Measurements from ENCODE around the gene TMEM259. TPM values are rescaled to one million over a fixed set of nuclear protein-coding genes. Genes with fewer than 3 reads are reported as not detected.
A peak's percentile ranks its signal among the peaks of the same experiment; 100 is the strongest.

TMEM259 gene
- total and polyA plus RNA-seq, 9 of the 15 experiments (the other 6 are each of a cell fraction or from before 2014, with no cell fraction given) = 0.52 to 231 (median 63.6) TPM

DNA sequence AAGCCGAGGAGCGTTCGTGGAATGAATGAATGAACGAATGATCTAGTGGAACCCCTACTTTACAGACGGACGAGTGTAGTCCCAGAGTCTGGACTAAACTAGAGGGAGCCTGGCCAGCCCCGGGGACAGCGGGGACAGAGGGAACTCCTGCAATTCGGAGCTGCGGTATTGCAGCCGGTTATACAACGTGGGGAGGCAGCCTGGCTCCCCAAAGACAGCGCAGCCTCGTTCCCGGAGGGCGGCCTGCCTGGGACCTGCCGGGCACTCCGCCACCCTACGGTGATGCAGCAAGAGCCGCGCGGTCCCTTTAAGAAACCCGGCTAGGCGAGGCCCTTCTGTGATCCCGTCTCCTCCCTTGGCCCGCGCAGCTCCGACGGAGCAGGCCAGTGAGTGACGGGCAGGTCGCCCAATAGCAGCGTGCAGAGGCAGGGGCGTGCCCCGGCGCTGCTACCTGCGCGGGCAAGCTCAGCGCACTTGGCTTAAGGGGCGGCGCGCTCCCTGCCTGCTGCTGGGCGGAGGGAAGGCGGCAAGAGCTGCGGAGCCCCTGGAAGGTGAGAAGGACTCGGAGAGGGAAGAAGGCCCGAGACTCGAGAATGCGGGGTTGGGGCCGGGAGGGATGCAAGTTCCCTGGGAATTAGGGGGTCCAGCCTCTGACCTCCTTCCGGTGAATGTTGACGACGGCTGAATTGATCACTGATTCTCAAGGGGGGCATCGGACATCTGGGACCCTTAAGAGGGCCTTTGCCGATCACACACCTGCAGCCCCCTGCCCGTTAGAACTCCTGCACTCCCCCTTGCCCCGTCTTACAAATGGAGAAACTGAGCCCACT is 18.9 kb upstream of the TMEM259 start, which contains the start of gene ABCA7 (continued):
- TF ChIP-seq POLR2AphosphoS5 (IDR thresholded peaks at IDR 0.05; ENCODE audit: control insufficient read depth, insufficient read depth, low read depth, low read length) (no peak; the same call in 1 of the 2 replicates), TCF7 (IDR thresholded peaks at IDR 0.05; ENCODE audit: borderline replicate concordance) (no peak), RBM14 (IDR thresholded peaks at IDR 0.05; ENCODE audit: borderline replicate concordance, insufficient read depth, low read depth, low read length) (no peak), ETS2 (tag; IDR thresholded peaks at IDR 0.05; ENCODE audit: borderline replicate concordance, poor library complexity, severe bottlenecking) (no peak), JUN (IDR thresholded peaks at IDR 0.05; ENCODE audit: borderline replicate concordance, low read depth, low read length) (no peak), JUN (CRISPR knock-in tag; IDR thresholded peaks at IDR 0.05; ENCODE audit: borderline replicate concordance) (no peak), ATF4 (CRISPR knock-in tag; IDR thresholded peaks at IDR 0.05) (no peak), BRF1 (IDR thresholded peaks at IDR 0.05; ENCODE audit: borderline replicate concordance, extremely low read depth, insufficient read length) (no peak), RCOR1 (IDR thresholded peaks at IDR 0.05; ENCODE audit: borderline replicate concordance in 1 of 2, low read depth in 2 of 2, low read length in 2 of 2) (0 out of 4 replicates have a peak, but pooled peaks of 1 of the 2 experiments have one; percentile 49), ZNF212 (CRISPR knock-in tag; IDR thresholded peaks at IDR 0.05) (no peak), ZNF518B (CRISPR knock-in tag; IDR thresholded peaks at IDR 0.05) (no peak), GABPA (tag; conservative IDR thresholded peaks at IDR 0.05; ENCODE audit: low read depth) (peak; percentile 62; the same call in 1 of the 2 replicates), L3MBTL2 (IDR thresholded peaks at IDR 0.05) (peak; percentile 73), RBM22 (IDR thresholded peaks at IDR 0.05; ENCODE audit: low read depth, low read length, poor library complexity, severe bottlenecking) (peak; percentile 65), CEBPG (CRISPR knock-in tag; IDR thresholded peaks at IDR 0.05) (no peak), CEBPG (tag; conservative IDR thresholded peaks at IDR 0.05 in 1 of 2, IDR thresholded peaks at IDR 0.05 in 1 of 2) (no peak), SNIP1 (IDR thresholded peaks at IDR 0.05; ENCODE audit: low read depth) (no peak), ZNF41 (CRISPR knock-in tag; conservative IDR thresholded peaks at IDR 0.05) (no peak), DNMT1 (IDR thresholded peaks at IDR 0.05) (no peak), TGIF2 (CRISPR knock-in tag; IDR thresholded peaks at IDR 0.05) (no peak), GATAD2A (IDR thresholded peaks at IDR 0.05) (no peak), MCM3 (IDR thresholded peaks at IDR 0.05) (no peak)
- TF ChIP-seq, protein P1, sequence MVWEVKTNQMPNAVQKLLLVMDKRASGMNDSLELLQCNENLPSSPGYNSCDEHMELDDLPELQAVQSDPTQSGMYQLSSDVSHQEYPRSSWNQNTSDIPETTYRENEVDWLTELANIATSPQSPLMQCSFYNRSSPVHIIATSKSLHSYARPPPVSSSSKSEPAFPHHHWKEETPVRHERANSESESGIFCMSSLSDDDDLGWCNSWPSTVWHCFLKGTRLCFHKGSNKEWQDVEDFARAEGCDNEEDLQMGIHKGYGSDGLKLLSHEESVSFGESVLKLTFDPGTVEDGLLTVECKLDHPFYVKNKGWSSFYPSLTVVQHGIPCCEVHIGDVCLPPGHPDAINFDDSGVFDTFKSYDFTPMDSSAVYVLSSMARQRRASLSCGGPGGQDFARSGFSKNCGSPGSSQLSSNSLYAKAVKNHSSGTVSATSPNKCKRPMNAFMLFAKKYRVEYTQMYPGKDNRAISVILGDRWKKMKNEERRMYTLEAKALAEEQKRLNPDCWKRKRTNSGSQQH (CRISPR knock-in tag; IDR thresholded peaks at IDR 0.05) = no peak
